ENCODE data around the gene HCAR3.
"Not testable (repeated sequence)": the region's sequence is repeated elsewhere in the genome, so short reads cannot be mapped to it uniquely, and the experiment has no call there.

Gene HCAR3

DNA sequence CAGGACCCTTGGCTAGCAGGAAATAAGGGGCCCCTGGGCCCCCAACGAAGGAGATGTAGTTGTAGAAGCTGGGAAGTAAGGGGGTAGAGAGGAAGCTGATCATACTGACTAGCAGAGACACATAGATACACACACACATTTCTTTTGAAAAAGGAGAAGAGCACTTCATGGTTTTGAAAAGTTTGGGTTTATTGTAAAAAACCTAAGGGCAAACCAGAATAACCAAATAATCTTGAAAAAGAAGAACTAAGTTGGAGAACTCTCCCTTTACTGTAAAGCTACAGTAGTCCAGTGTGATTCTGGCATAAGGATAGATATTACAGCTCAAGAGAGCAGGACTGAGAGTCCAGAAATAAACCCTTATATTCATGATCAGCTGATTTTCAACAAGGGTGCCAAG is 5.8 kb upstream of the HCAR3 start:
- no peak for DNase-seq (ENCODE audit: low read depth in 2 of 2)

DNA sequence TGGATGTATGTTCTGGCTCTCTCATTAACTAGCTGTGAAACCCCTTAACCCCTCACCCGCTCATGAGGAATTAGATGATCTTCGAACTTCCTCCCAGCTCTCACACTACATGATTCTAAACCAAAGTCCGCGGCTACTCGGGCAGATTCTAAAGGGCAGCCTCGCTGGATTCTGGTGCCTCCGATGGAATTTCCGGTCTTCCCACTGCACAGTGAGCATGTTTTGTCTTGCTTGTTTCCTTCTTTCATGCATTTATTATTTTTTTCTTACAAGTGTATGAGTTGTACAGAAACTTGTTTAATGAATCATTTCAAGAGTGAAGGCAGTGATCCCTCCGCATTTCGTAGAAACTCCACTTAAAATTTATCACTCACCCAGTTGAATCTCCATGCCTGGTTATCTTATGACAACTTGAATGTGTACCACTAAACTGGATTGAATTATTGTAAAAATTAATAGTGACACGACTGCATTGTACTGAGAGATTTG is 4.5 kb upstream of the HCAR3 start:
- no peak for DNase-seq (ENCODE audit: low read depth in 2 of 2)

DNA sequence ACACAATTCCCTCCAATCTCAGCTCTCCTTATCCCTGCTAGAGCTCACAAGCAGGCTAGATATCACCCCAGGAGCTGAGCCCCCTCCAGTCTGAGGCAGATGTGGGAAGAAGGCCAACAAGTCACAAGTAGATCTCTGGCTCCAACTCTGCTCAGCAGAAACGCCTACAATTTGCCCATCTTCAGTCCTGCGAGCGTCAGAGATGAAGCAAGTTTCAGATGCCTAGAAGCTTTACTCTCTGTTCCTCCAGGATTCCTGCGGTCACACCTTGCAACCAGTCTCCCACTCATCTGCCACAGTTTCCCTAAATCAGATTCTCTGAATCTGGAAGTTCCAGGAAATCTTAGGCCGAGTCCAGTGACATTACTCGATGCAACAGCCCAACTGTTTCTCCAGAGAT is 1.4 kb downstream of the HCAR3 start:
- DNase-seq (ENCODE audit: low read depth in 2 of 2) = not testable (repeated sequence)

DNA sequence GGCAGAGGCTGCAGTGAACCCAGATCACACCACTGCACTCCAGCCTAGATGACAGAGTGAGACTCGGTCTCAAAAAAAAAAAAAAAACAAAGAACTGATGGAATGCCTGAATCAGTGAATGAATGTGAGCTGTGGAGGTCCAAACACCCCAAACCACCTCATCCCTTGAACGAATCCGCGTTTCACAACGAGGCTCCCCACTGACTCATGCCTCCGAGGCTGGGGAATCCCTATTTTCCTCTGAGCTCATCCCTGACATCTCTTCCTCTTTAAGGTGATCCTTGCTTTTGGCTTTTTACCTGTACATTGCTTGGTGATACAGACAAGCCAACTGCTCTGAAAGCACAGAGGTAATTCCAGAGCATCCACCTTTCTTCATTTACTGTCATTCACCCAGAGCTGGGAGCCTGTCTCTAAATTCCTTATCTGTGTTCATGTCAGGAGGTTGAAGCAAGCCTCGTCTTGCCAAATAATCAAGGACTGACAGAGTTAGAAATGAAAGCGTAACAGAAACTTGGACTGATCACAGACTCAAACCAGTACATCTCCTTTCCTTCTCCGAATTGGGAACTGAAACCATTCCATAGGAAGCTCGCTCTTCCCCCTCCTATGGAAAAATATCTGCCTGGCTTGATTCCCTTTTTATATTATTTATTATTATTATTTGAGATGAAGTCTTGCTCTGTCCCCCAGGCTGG is 3.0 kb downstream of the HCAR3 start:
- DNase-seq (ENCODE audit: low read depth in 2 of 2) = not testable (repeated sequence)

DNA sequence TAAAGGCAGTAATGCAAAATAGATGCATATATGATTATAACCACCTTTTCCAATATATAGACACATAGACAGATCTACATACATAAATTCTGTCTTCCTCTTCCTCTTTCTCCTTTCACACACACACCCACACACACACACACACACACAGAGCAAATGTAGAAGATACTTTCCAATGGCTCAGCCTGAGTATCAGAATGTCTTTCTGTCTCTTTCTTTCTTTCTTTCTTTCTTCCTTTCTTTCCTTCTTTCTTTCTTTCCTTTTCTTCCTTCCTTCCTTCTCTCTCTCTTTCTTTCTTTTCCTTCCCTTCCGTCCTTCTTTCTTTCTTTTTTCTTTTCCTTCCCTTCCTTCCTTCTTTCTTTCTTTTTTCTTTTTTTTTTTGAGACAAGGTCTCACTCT is 5.3 kb downstream of the HCAR3 start:
- not testable (repeated sequence) for DNase-seq (ENCODE audit: low read depth in 2 of 2)

DNA sequence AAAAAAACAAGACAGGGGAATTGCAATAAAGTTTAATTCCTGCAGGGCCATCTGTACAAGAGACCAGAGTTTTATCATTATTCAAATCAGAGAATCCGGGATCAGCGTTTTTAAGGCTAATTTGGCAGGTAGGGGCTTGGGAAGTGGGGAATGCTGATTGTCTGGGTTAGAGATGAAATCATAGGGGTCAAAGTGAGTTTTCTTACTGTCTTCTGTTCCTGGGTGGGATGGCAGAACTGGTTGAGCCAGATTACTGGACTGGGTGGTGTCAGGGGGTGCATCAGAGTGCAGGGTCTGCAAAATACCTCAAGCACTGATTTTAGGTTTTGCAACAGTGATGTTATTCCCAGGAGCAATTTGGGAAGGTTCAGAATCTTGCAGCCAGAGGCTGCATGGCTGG is 6.3 kb downstream of the HCAR3 start:
- not testable (repeated sequence) for DNase-seq (ENCODE audit: low read depth in 2 of 2)

DNA sequence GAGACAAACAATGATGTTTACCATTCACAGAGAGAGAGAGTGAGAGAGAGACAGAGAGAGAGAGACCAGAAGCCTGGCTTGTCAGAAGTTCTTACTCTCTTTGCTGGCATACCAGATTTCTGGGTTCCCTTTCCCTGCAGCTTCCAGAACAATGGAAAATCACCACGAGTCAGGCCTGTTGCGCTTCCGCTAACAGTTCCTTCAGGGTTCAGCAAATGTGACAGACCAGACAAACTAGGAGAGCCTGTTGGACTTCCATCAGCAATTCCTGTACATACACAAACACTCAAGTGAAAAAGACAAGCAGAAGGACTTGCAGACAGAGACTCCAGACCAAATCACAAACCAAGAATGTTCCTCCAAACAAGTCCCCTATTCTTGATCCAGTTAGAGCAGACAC is 7.3 kb downstream of the HCAR3 start:
- DNase-seq (ENCODE audit: low read depth in 2 of 2) = not testable (repeated sequence)

DNA sequence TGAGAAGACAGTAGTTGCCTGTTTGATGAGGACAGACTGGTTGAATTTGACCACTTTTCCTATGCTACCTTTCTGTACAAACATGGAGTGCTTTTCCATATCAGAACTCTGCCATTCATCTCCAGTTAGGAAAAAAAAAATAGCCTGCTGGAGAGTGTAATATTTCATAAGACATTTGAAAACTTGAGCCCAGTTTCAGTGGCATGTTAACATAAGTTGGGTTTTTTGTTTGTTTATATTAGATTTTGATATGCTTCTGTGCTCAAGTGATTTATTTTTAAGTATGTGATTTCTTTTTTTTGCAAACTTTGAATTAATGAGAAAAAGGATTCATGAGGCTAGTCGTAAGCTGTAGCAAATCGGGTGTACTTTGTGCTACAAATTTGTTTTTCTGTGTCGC is 12.8 kb downstream of the HCAR3 start:
- DNase-seq (ENCODE audit: low read depth in 2 of 2) = not testable (repeated sequence)

DNA sequence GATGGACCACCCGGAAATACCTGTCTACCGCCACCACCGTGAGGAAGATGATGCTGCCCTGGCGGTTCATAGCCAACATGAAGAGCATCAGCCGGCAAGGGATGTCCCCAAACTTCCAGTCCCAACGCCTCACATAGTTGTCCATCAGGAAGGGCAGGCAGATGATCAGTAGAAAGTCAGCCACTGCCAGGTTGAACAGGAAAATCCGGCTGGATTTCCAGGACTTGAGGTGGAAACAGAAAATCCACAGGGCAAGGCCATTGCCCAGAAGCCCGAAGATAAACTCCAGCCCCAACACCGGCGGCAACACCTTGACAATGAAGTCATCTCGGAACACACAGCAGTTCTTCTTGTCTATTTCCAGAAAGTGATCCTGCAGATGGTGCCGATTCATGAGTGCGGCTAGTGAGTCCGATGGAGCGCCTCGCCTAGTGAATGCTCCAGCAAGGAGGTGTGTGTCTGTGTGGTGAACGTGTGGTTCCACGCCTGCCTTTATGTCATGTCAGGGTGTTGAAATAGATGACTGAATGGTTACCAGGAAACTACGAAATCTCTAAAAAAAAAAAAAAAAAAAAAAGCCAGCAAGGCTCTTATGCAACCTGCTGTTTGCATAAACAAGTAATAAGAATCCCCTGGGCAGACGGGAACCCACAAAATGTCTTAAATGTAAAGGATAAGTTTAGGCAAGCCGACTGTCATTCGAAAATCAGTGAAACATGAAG is 13.6 kb downstream of the HCAR3 start, which contains the start of gene HCAR2:
HCAR2 (minus strand) TSS at position 468 of the 722 bp plus-strand sequence; CDS start at position 394, 74 bp downstream.
- not testable (repeated sequence) for DNase-seq (ENCODE audit: low read depth in 2 of 2)

DNA sequence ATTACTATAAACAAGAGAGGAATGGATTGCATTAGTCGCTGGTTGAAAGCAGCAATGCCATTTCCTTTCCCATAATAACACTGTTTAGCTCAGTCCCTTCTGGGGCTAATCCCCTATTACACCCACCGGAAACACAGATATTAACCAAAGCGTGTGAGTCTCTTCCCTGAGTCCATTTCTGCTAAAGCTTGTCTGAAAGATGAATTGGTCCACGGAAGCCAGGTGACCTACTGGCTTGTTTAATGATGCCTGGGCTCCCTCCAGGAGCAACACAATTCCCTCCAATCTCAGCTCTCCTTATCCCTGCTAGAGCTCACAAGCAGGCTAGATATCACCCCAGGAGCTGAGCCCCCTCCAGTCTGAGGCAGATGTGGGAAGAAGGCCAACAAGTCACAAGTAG is 15.1 kb downstream of the HCAR3 start:
- DNase-seq (ENCODE audit: low read depth in 2 of 2) = not testable (repeated sequence)

DNA sequence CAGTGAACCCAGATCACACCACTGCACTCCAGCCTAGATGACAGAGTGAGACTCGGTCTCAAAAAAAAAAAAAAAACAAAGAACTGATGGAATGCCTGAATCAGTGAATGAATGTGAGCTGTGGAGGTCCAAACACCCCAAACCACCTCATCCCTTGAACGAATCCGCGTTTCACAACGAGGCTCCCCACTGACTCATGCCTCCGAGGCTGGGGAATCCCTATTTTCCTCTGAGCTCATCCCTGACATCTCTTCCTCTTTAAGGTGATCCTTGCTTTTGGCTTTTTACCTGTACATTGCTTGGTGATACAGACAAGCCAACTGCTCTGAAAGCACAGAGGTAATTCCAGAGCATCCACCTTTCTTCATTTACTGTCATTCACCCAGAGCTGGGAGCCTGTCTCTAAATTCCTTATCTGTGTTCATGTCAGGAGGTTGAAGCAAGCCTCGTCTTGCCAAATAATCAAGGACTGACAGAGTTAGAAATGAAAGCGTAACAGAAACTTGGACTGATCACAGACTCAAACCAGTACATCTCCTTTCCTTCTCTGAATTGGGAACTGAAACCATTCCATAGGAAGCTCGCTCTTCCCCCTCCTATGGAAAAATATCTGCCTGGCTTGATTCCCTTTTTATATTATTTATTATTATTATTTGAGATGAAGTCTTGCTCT is 16.4 kb downstream of the HCAR3 start:
- not testable (repeated sequence) for DNase-seq (ENCODE audit: low read depth in 2 of 2)

DNA sequence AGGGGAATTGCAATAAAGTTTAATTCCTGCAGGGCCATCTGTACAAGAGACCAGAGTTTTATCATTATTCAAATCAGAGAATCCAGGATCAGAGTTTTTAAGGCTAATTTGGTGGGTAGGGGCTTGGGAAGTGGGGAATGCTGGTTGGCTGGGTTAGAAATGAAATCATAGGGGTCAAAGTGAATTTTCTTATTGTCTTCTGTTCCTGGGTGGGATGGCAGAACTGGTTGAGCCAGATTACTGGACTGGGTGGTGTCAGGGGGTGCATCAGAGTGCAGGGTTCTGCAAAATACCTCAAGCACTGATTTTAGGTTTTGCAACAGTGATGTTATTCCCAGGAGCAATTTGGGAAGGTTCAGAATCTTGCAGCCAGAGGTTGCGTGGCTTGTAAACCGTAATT is 19.7 kb downstream of the HCAR3 start:
- DNase-seq (ENCODE audit: low read depth in 2 of 2) = not testable (repeated sequence)

DNA sequence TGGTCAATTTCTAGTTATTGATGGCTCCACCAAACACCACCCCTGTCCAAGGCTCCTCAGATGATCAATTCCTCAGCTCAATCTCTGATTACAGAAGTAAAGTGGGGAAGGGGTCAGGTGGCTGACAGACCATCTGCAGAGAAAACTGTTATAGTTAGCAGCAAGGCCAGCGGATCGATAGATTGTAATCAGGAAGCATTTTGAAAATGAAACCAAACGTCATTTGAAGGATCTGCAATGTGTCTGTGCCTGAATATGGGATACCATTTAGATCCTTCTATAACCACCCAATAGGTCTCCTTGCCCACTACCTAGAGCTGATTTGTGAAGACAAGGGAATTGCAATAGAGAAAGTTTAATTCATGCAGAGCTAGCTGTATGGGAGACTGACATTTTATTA is 25.0 kb downstream of the HCAR3 start:
- no peak for DNase-seq (ENCODE audit: low read depth in 2 of 2)

DNA sequence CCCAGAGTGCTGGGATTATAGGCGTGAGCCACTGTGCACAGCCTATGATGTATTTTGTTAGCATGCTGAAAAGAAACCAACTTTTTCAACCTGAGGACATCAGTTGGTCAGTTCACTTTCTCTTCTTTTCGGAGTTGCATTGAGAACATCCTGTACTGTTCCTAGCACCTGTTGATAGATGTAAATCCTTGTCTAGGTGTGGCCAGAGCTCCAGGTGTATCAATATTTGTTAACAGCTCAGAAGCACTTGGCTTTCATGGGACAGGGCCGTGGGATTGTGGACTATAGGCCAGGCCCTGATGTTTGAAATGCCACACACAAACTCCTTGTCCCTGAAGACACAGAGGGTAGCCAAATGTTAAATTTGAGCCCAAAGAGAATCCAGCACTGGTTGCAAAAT is 28.3 kb downstream of the HCAR3 start:
- no peak for DNase-seq (ENCODE audit: low read depth in 2 of 2)

DNA sequence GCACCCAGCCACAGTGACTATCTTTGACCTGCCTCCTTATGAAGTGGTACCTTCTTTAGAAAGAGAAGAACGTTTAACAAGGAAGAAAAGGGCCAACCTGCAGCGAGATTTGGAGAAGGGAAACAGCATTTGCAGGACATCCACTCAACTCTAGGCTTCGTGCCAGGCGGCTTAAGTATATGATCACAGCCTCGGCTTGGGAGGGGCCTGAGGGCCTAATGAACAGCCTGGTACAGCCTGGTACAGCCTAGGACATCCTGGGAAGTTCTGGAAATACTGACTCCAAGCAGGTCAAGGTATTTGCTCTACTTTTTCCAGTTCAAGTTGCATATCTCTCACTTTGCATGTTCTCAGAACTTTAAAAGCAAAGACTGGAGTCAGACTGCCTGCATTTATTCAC is 29.5 kb downstream of the HCAR3 start:
- DNase-seq (ENCODE audit: low read depth in 2 of 2) = no peak

DNA sequence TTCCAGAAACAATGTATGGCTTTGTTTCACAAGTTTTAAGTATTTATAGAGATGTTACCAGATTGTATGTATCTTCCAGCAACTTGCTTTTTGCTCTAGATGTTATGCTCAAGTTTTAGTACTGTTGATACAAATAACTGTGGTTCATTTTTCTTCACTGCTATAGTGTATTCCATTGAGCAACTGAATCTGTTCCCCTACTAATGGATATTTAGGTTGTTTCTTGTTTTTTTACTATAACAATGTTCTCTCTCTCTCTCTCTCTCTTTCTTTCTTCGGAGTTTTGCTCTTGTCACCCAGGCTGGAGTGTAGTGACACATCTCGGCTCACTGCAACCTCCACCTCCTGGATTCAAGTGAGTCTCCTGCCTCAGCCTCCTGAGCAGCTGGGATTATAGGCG is 30.1 kb downstream of the HCAR3 start:
- no peak for DNase-seq (ENCODE audit: low read depth in 2 of 2)

DNA sequence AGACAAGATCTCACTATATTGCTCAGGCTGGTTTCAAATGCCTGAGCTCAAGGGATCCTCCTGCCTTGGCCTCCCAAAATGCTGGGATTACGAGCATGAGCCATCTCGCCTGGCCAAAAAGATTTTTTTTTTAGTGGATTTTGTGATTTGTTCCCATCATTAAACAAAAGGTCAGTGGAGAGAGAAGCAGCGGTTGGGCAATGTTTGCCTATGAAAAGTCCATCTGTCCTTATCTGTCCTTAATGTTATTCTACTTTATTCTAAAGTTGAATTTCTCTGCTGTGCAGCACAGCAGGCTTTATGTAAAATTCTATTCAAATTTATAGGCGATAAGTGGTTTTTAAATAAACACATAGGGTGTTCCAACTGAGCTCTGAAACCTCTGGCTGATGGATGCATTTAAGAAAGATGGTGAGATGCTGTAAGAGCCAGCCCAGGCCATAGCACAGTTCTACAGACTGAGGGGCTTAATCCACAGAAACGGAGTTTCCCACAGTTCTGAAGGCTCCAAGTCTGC is 32.3 kb downstream of the HCAR3 start:
- no peak for DNase-seq (ENCODE audit: low read depth in 2 of 2)

DNA sequence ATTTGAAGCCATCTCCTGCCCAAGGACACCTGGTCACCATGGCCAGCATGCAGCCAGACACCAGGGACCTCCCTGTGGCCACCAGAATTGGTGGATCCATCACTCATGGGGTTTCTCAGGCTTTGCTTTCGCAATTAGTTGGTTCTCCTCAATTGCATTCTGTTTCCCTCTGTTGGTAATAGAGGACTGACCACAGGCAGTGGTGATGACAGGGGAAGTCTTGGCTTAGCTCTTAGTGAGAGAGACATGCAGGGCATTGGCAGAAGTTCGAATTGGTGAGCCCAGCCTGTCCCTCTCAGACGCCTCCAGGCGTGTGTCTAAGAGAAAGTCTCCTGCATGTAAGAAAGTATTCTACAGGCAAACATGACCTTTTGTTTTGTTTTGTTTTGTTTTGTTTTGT is 34.8 kb downstream of the HCAR3 start:
- DNase-seq (ENCODE audit: low read depth in 2 of 2) = no peak

DNA sequence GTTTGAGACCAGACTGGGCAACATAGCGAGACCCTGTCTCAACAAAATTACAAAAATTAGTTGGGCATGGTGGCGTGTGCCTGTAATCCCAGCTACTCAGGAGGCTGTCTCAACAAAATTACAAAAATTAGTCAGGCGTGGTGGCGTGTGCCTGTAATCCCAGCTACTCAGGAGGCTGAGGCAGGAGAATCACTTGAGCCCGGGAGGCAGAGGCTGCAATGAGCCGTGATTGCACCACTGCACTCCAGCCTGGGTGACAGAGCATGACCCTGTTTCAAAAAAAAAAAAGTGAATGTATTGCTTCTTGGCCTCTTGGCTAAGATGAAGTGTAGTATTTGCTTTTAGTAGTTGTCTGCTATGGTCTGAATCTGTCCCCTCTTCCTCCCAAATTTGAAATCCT is 35.6 kb downstream of the HCAR3 start:
- DNase-seq (ENCODE audit: low read depth in 2 of 2) = not testable (repeated sequence)

DNA sequence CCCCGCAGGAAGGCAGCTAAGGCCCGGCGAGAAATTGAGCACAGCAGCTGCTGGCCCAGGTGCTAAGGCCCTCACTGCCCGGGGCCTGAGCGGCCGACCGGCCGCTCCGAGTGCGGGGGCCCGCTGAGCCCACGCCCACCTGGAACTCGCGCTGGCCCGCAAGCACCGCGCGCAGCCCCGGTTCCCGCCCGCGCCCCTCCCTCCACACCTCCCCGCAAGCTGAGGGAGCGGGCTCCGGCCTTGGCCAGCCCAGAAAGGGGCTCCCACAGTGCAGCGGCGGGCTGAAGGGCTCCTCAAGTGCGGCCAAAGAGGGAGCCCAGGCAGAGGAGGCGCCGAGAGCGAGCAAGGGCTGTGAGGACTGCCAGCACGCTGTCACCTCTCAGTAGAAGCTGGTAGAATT is 39.8 kb downstream of the HCAR3 start:
- DNase-seq (ENCODE audit: low read depth in 2 of 2) = not testable (repeated sequence)

DNA sequence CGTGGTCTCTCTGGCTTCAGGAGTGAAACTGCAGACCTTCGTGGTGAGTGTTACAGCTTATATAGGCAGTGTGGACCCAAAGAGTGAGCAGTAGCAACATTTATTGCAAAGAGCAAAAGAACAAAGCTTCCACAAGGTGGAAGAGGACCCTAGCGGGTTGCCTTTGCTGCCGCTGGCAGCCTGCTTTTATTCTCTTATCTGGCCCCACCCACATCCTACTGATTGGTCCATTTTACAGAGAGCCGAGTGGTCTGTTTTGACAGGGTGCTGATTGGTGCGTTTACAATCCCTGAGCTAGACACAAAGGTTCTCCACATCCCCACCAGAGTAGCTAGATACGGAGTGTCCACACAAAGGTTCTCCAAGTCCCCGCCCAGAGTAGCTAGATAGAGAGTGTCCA is 40.6 kb downstream of the HCAR3 start:
- not testable (repeated sequence) for DNase-seq (ENCODE audit: low read depth in 2 of 2)

DNA sequence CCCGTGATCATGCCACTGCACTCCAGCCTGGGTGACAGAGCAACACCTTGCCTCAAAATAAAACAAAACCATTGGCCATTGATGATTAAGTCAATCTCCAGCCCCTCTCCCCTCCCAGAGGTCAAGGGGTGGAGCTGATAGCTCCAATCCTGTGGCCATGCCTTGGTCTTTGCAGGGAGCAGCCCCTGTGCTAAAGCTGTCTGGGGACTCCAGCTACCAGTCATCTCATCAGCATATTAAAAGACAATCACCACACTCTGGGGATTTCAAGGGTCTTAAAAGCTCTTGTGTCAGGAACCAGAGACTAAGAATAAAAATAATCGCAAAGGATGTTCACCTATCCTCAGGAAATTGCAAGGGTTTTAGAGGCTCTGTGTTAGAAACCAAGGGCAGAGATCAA is 44.1 kb downstream of the HCAR3 start:
- DNase-seq (ENCODE audit: low read depth in 2 of 2) = no peak

Data from stimulated activated CD8-positive, alpha-beta memory T cell treated with anti-CD3 and anti-CD28 coated beads, Interleukin-2, amount 100 ng/mL, for 48 hours (primary cell).